K562 (cell line): ENCODE measurements around the gene FMNL3. TPM values are rescaled to one million over a fixed set of nuclear protein-coding genes. Genes with fewer than 3 reads are reported as not detected.

Experiments
- BRCA1 ChIP-seq, 2 experiments: fragments of 450-650 bp in 1 of 2; sonication (generic) in 1 of 2; formaldehyde crosslinking in 1 of 2; IDR thresholded peaks; 2 replicates each; pipeline versions ENCODE4 v1.5.0 to v1.6.1; 2017 to 2020; ENCODE audit warnings: mild to moderate bottlenecking in 1 of 2, missing genetic modification reagents in 1 of 2
- CHD4 ChIP-seq: fragments of 200-600 bp; sonication (generic); IDR thresholded peaks from 3 replicates; pipeline ENCODE4 v1.6.1; 2012; ENCODE audit warnings: low read depth, mild to moderate bottlenecking, mixed read lengths, low read length, inconsistent platforms; ENCODE audit not compliant: insufficient read depth, insufficient replicate concordance, poor library complexity, severe bottlenecking
- CHD7 ChIP-seq: fragments of 200-600 bp; sonication (generic); IDR thresholded peaks from one replicate; pipeline ENCODE4 v1.6.1; 2012; ENCODE audit warnings: mild to moderate bottlenecking, low read depth, low read length, inconsistent platforms
- EHMT2 ChIP-seq: fragments of 450-650 bp; IDR thresholded peaks from 2 replicates; pipeline ENCODE4 v1.6.1; 2018; ENCODE audit warnings: antibody characterized with exemption
- HMBOX1 ChIP-seq: sonication (generic); IDR thresholded peaks from 2 replicates; pipeline ENCODE4 v1.6.1; 2016
- NFE2 ChIP-seq: IDR thresholded peaks from 2 replicates; pipeline ENCODE4 v1.6.1; 2014; ENCODE audit warnings: antibody characterized with exemption, low read depth
- NR2C2 ChIP-seq, 2 experiments: fragments of 200-800 bp in 1 of 2; sonication (Bioruptor generic) in 1 of 2; sonication (generic) in 1 of 2; formaldehyde crosslinking in 1 of 2; IDR thresholded peaks; 2 replicates each; pipeline versions ENCODE4 v1.6.1 to v1.8.0; 2016 to 2022; ENCODE audit warnings: mild to moderate bottlenecking in 1 of 2, missing compliant biosample characterization in 1 of 2, missing genetic modification characterization in 1 of 2, missing genetic modification reagents in 1 of 2
- NR4A1 ChIP-seq, 2 experiments: fragments of 250-450 bp in 1 of 2; fragments of 450-650 bp in 1 of 2; sonication (Bioruptor Pico) in 1 of 2; IDR thresholded peaks; 2 replicates each; pipeline versions ENCODE4 v1.4.0 to v1.6.1; 2016 to 2020; ENCODE audit warnings: mild to moderate bottlenecking in 2 of 2, missing compliant biosample characterization in 1 of 2, missing genetic modification characterization in 1 of 2, moderate library complexity in 1 of 2
- PTTG1 ChIP-seq: fragments of 450-650 bp; IDR thresholded peaks from 2 replicates; pipeline ENCODE4 v1.6.1; 2016; ENCODE audit warnings: low read depth, mild to moderate bottlenecking, missing genetic modification characterization, missing compliant biosample characterization
- PYGO2 ChIP-seq: fragments of 450-650 bp; IDR thresholded peaks from 2 replicates; pipeline ENCODE4 v1.6.1; 2016; ENCODE audit warnings: mild to moderate bottlenecking, missing genetic modification characterization, moderate library complexity, missing compliant biosample characterization
- RNF2 ChIP-seq: sonication (generic); IDR thresholded peaks from 2 replicates; pipeline ENCODE4 v1.6.1; 2016
- SRSF3 ChIP-seq: fragments of 200-400 bp; formaldehyde crosslinking; IDR thresholded peaks from 2 replicates; pipeline ENCODE4 v1.6.1; 2016; ENCODE audit warnings: mild to moderate bottlenecking, low read length, moderate library complexity; ENCODE audit not compliant: insufficient read depth
- TOE1 ChIP-seq, 2 experiments: fragments of 450-650 bp in 1 of 2; sonication (generic) in 1 of 2; formaldehyde crosslinking in 1 of 2; IDR thresholded peaks; 2 replicates each; pipeline versions ENCODE4 v1.7.1 to v1.8.0; 2016 to 2022; ENCODE audit warnings: borderline replicate concordance in 2 of 2, mild to moderate bottlenecking in 2 of 2, antibody characterized with exemption in 1 of 2, inconsistent platforms in 1 of 2, low read depth in 1 of 2, missing genetic modification reagents in 1 of 2, moderate library complexity in 1 of 2
- polyA plus RNA-seq, 8 experiments: library from polyadenylated mRNA; depleted of rRNA in 4 of 8; stranded (reverse) in 5 of 8; unstranded in 3 of 8; fragments of >200 nt; fragmentation: Nextera tagmentation in 2 of 8; fragmentation: Illumina TruSeq in 1 of 8; extraction: Ambion mirVana in 2 of 8; extraction: Trizol in 1 of 8; gene quantifications; 2 replicates each; pipeline versions ENCODE4 v1.2.1 to v1.2.3, GENCODE V29; 2011 to 2014; ENCODE audit warnings: inconsistent platforms in 1 of 8, missing spikeins in 1 of 8
- total RNA-seq, 7 experiments: library from RNA; depleted of rRNA in 6 of 7; stranded (reverse); fragments of >200 nt in 6 of 7; fragmentation: Illumina TruSeq in 2 of 7; extraction: Trizol in 2 of 7; gene quantifications; 2 replicates each; pipeline versions ENCODE4 v1.2.1 to v1.2.3, GENCODE V29; 2011 to 2021; ENCODE audit warnings: low replicate concordance in 1 of 7

Gene FMNL3
- total and polyA plus RNA-seq, 9 of the 15 experiments (the other 6 are each of a cell fraction or from before 2014, with no cell fraction given), result 0.49 to 14.4 (median 6.8) TPM

GRCh38 chr12:49626169-49626835 lies 80.9 kb downstream of the FMNL3 start (continued):
- TF ChIP-seq BRCA1 (IDR thresholded peaks at IDR 0.05), result no peak
- no peak for TF ChIP-seq BRCA1 (CRISPR knock-in tag; IDR thresholded peaks at IDR 0.05)
- no peak for TF ChIP-seq CHD7
- no peak for TF ChIP-seq EHMT2
- no peak for TF ChIP-seq TOE1 (IDR thresholded peaks at IDR 0.05; ENCODE audit: borderline replicate concordance)
- no peak for TF ChIP-seq TOE1 (CRISPR knock-in tag; IDR thresholded peaks at IDR 0.05; ENCODE audit: borderline replicate concordance, low read depth)
- no peak for TF ChIP-seq NR4A1 (CRISPR knock-in tag; IDR thresholded peaks at IDR 0.05)
- TF ChIP-seq NR4A1 (tag; IDR thresholded peaks at IDR 0.05), result no peak
- no peak for TF ChIP-seq SRSF3
- no peak for TF ChIP-seq PTTG1 (tag)
- no peak for TF ChIP-seq RNF2
- TF ChIP-seq NR2C2 (CRISPR knock-in tag; IDR thresholded peaks at IDR 0.05), result no peak
- no peak for TF ChIP-seq NR2C2 (tag; IDR thresholded peaks at IDR 0.05)
- no peak for TF ChIP-seq HMBOX1
- TF ChIP-seq NFE2, result peak; percentile 37
- no peak for TF ChIP-seq CHD4
- no peak for TF ChIP-seq PYGO2 (tag)
